Neural progenitor cell (in vitro differentiated cells): ENCODE measurements around the gene MOGAT1. TPM values are rescaled to one million over a fixed set of nuclear protein-coding genes. Genes with fewer than 3 reads are reported as not detected.

Source experiments
- DNase-seq: peaks from one replicate; pipeline ENCODE4 v3.0.0-alpha.2; 2016; ENCODE audit warnings: low spot score
- H2AFZ ChIP-seq: fragments of 200-600 bp; sonication (generic); replicated peaks from 2 replicates; pipeline ENCODE4 v1.6.1; 2016; ENCODE audit warnings: antibody characterized with exemption
- H3F3A ChIP-seq: fragments of 200-600 bp; sonication (generic); 2 replicates; pipeline ENCODE4 v1.6.1; 2016; ENCODE audit warnings: antibody characterized with exemption, low read depth
- H3K27ac ChIP-seq: fragments of 200-600 bp; sonication (generic); 2 replicates; pipeline ENCODE4 v1.5.1; 2016; ENCODE audit warnings: mild to moderate bottlenecking
- H3K27me3 ChIP-seq: fragments of 200-600 bp; sonication (generic); 2 replicates; pipeline ENCODE4 v1.6.1; 2016; ENCODE audit warnings: mild to moderate bottlenecking, moderate library complexity
- H3K36me3 ChIP-seq: fragments of 200-600 bp; sonication (generic); 2 replicates; pipeline ENCODE4 v1.5.1; 2016
- H3K4me1 ChIP-seq: fragments of 200-600 bp; sonication (generic); 2 replicates; pipeline ENCODE4 v1.6.1; 2016; ENCODE audit warnings: mixed run types
- H3K4me2 ChIP-seq: fragments of 200-600 bp; sonication (generic); 2 replicates; pipeline ENCODE4 v1.6.1; 2016
- H3K4me3 ChIP-seq: fragments of 200-600 bp; sonication (generic); 2 replicates; pipeline ENCODE4 v1.5.1; 2016
- H3K79me2 ChIP-seq: fragments of 200-600 bp; sonication (generic); 2 replicates; pipeline ENCODE4 v1.6.1; 2016; ENCODE audit warnings: low read depth
- H3K9ac ChIP-seq: fragments of 200-600 bp; sonication (generic); 2 replicates; pipeline ENCODE4 v1.6.1; 2016
- H3K9me3 ChIP-seq: fragments of 200-600 bp; sonication (generic); 2 replicates; pipeline ENCODE4 v1.5.1; 2016; ENCODE audit warnings: low read depth
- H4K20me1 ChIP-seq: fragments of 200-600 bp; sonication (generic); 2 replicates; pipeline ENCODE4 v1.6.1; 2016; ENCODE audit warnings: low read depth
- H3K27ac Mint-ChIP-seq: 3 replicates; pipeline ENCODE4 v1.8.0; 2021; ENCODE audit warnings: mixed read lengths
- H3K27me3 Mint-ChIP-seq: 2 replicates; pipeline ENCODE4 v1.8.0; 2022; ENCODE audit warnings: low read depth, mild to moderate bottlenecking, inconsistent platforms, moderate library complexity, mixed read lengths; ENCODE audit not compliant: insufficient read depth
- H3K36me3 Mint-ChIP-seq: 3 replicates; pipeline ENCODE4 v1.8.0; 2021; ENCODE audit warnings: mixed read lengths
- H3K4me1 Mint-ChIP-seq: 3 replicates; pipeline ENCODE4 v1.8.0; 2021; ENCODE audit warnings: mixed read lengths
- H3K4me3 Mint-ChIP-seq: 3 replicates; pipeline ENCODE4 v1.8.0; 2021; ENCODE audit warnings: mild to moderate bottlenecking, moderate library complexity, mixed read lengths
- H3K9me3 Mint-ChIP-seq: 3 replicates; pipeline ENCODE4 v1.8.0; 2020; ENCODE audit warnings: mixed read lengths
- CTCF ChIP-seq: fragments of 200-600 bp; sonication (generic); IDR thresholded peaks from 2 replicates; pipeline ENCODE4 v1.5.1; 2017; ENCODE audit warnings: antibody characterized with exemption, mild to moderate bottlenecking
- EZH2 ChIP-seq: fragments of 200-600 bp; sonication (generic); IDR thresholded peaks from 2 replicates; pipeline ENCODE4 v1.6.1; 2017; ENCODE audit warnings: antibody characterized with exemption, mild to moderate bottlenecking, moderate library complexity
- EZH2phosphoT487 ChIP-seq: fragments of 200-600 bp; sonication (generic); IDR thresholded peaks from 2 replicates; pipeline ENCODE4 v1.6.1; 2017; ENCODE audit warnings: antibody characterized with exemption
- total RNA-seq: library from RNA; depleted of rRNA; stranded (reverse); fragments of >200 nt; gene quantifications from 2 replicates; pipeline ENCODE4 v1.2.3, GENCODE V29; 2015; ENCODE audit warnings: low replicate concordance

MOGAT1 gene
- total RNA-seq, 1 donor from 2014 or later, result 2.0 TPM

- H2AFZ ChIP-seq, result no peak overlapping the region
- no peak overlapping the region for H3K9ac ChIP-seq
- H3K9me3 ChIP-seq, result no peaks in the 10 kb centered on the region
- H4K20me1 ChIP-seq, result no peaks in the 10 kb centered on the region
- DNase-seq, result no peak
- no peaks in the 10 kb centered on the region for H3K4me1 Mint-ChIP-seq
- no peak for TF ChIP-seq CTCF
- TF ChIP-seq EZH2, result no peak
- no peak for TF ChIP-seq EZH2phosphoT487
- H3F3A ChIP-seq, result peaks cover 4% of the 10 kb centered on the region
- no peaks in the 10 kb centered on the region for H3K27me3 ChIP-seq
- no peak overlapping the region for H3K4me2 ChIP-seq
- no peak overlapping the region for H3K4me3 Mint-ChIP-seq
- H3K36me3 Mint-ChIP-seq, result peaks cover 24% of the 10 kb centered on the region
- H3K27ac Mint-ChIP-seq, result no peak overlapping the region
- H3K4me1 ChIP-seq, result no peaks in the 10 kb centered on the region
- no peaks in the 10 kb centered on the region for H3K9me3 Mint-ChIP-seq
- no peak overlapping the region for H3K27ac ChIP-seq
- peaks cover 3% of the 10 kb centered on the region for H3K27me3 Mint-ChIP-seq
- H3K79me2 ChIP-seq, result no peaks in the 10 kb centered on the region
- H3K4me3 ChIP-seq, result no peak overlapping the region
- peaks cover 14% of the 10 kb centered on the region for H3K36me3 ChIP-seq
These were observed 47.6 kb upstream of the MOGAT1 start for GRCh38 chr2:222623756-222624309.

DNA sequence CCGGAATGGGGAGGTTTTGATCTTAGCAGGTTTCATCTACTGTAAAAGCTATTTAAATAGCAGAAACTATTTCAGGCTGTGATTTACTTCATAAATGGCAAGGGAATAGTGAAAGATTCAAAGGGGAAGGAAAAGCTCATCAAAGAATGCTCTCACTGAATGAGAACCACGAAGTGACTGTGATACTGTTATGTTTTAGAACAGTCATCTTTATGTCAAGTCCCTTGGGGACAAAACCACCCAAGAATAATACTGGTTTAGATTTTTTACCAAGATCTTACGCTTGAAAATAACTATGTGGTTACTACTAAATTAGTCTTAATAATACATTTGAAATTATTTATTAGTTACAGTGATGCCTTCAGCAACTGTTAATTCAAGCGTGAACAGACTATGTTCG, 43.7 kb upstream of the MOGAT1 start:
- Histone ChIP-seq H2AFZ (no peak overlapping the region), H3K4me2 (no peak overlapping the region), H3K27ac (no peak overlapping the region), H3K9me3 (no peaks in the 10 kb centered on the region), H3K36me3 (peaks cover 34% of the 10 kb centered on the region), H3K4me3 (no peak overlapping the region), H3K79me2 (no peaks in the 10 kb centered on the region), H3K9ac (no peak overlapping the region), H4K20me1 (no peaks in the 10 kb centered on the region), H3K27me3 (no peaks in the 10 kb centered on the region), H3K4me1 (no peaks in the 10 kb centered on the region), H3F3A (no peaks in the 10 kb centered on the region)
- no peak for TF ChIP-seq EZH2phosphoT487
- no peak for TF ChIP-seq EZH2
- no peak for TF ChIP-seq CTCF
- DNase-seq, result no peak
- Mint-ChIP-seq H3K9me3 (no peaks in the 10 kb centered on the region), H3K27ac (no peak overlapping the region), H3K4me1 (no peaks in the 10 kb centered on the region), H3K36me3 (peaks cover 34% of the 10 kb centered on the region), H3K27me3 (peaks cover 3% of the 10 kb centered on the region), H3K4me3 (no peak overlapping the region)

- Mint-ChIP-seq H3K36me3 (peaks cover 30% of the 10 kb centered on the region), H3K27ac (no peak overlapping the region), H3K4me3 (no peak overlapping the region), H3K27me3 (no peaks in the 10 kb centered on the region), H3K4me1 (no peaks in the 10 kb centered on the region), H3K9me3 (no peaks in the 10 kb centered on the region)
- H3K27me3 ChIP-seq, result no peaks in the 10 kb centered on the region
- H3F3A ChIP-seq, result no peaks in the 10 kb centered on the region
- no peaks in the 10 kb centered on the region for H4K20me1 ChIP-seq
- no peak overlapping the region for H2AFZ ChIP-seq
- H3K4me2 ChIP-seq, result no peak overlapping the region
- TF ChIP-seq EZH2phosphoT487, result no peak
- TF ChIP-seq EZH2, result no peak
- no peak for TF ChIP-seq CTCF
- H3K4me3 ChIP-seq, result no peak overlapping the region
- peaks cover 46% of the 10 kb centered on the region for H3K36me3 ChIP-seq
- no peak overlapping the region for H3K9ac ChIP-seq
- no peaks in the 10 kb centered on the region for H3K4me1 ChIP-seq
- no peak overlapping the region for H3K27ac ChIP-seq
- no peak for DNase-seq
- no peaks in the 10 kb centered on the region for H3K9me3 ChIP-seq
- no peaks in the 10 kb centered on the region for H3K79me2 ChIP-seq
These were observed 36.2 kb upstream of the MOGAT1 start for GRCh38 chr2:222635295-222635694.
